Occipital lobe (tissue), 2 donors: ENCODE results near the gene ZCWPW1. TPM values are rescaled to one million over a fixed set of nuclear protein-coding genes. Genes with fewer than 3 reads are reported as not detected.
A peak's percentile ranks its signal among the peaks of the same experiment; 100 is the strongest.

Experiments
- DNase-seq: peaks from one replicate; lab custom pipeline; 2025; lab: John Stamatoyannopoulos, UW
- total RNA-seq: library from RNA; depleted of rRNA; stranded (reverse); fragments of >200 nt; gene quantifications from one replicate; pipeline ENCODE4 v1.2.3, GENCODE V29; 2014

The ZCWPW1 gene
- total RNA-seq, result 4.2 TPM

DNA sequence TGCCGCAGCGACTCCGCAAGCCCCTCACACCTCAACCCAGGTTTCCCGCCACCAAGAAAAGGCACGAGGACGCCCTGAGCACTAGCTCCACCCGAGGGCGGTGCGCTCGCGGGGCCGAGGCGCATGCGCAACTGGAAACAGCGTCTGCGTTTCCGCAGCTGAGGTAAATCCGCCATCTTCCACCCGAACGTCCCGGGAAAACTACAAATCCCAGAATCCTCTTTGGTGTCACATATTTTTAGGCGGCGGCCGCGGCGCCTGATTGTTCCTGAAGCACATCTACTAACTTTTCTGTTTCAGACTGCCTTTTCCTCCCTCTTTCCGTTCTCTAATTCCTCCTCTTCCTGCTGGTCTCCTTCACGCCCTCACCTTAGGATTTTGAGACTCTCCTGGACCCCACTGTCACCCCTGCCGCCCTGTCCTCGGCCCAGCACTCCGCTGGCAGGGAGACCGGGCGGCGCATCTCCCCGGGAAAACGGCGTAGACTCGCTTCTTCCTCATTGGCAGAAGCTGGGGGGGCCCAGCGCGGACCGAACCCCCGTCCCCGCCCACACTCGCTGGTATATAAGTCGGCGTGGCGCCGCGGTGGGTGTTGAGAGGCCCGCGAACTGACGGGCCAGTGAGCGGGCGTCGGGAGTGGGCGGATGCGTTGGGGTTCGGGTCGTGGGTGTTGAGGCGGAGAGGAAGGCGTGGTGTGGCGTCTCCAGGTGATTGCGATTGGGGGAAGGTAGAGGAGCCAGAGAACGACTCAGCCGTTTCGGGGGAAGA is at the start of gene ZCWPW1:
Gene ZCWPW1, minus strand, starts transcription at position 505 of the 768 bp plus-strand sequence. CDS start 8,054 bp downstream, outside the sequence.
- DNase-seq, result peak; percentile 92

DNA sequence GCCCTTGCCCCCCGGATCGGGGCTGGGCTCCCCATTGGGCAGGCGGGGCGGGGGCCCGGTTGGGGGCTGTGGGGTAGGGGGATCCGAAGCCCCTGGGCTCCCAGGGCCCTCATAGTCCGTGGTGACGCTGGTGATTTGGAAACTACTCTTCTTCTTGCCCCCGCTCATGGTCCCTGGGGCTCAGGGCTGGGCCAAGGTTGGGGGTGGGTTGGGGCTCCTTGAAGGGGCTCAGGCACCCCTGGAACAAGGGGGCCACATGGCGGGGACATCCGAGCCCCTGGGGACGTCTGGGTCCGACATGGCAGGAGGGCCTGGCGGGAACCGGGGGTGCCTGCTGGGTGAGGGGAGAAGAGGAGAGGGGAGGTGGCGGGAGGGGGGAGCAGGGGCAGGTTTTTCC is 49.4 kb upstream of the ZCWPW1 start:
- DNase-seq, result no peak

DNA sequence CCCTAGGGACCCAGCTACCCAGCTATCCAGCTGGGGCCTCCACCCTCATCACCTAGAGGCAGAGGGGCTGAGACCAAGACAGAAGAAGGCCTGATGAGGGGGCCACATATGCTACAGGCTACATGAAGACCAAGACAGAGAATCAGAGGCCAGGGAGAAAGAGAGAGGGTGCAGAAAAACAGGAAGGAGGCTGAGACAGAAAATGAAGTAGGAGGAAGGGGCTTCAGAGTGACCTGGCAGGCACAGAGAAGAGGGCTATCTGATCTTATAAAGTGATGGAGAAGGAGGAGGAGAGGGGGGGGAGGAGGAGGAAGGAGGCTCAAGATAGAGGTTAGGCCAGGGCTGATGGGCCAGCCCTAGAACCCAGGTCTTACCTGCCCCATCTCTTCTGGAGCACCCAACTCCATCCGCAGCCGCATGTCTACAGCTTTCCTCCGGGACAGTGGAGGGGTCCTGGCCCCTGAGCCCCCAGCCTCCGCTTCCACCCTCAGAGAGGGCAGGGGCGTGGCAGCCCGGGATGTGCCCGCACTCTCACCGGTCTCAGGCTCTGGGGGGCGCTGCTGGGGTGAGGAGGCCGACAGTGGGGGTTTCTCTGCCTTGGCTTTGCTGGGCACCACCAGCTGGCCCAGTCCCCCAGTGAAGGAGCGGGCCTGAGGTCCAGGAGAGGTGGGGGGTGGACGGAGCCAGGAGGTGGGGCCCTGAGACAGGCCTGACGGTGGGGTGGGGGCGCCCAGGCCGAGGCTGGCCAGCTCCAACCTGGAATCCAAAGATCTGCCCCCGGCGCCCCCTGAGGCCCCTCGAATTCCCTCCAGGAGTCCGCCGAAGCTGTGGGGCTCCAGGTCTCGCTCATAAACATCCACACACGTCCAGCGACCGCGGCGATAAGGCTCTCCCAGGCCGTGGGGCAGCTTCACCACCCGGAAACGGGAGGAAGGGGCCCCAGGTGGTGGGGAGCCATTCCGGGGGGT is 48.7 kb upstream of the ZCWPW1 start:
- DNase-seq, result no peak

DNA sequence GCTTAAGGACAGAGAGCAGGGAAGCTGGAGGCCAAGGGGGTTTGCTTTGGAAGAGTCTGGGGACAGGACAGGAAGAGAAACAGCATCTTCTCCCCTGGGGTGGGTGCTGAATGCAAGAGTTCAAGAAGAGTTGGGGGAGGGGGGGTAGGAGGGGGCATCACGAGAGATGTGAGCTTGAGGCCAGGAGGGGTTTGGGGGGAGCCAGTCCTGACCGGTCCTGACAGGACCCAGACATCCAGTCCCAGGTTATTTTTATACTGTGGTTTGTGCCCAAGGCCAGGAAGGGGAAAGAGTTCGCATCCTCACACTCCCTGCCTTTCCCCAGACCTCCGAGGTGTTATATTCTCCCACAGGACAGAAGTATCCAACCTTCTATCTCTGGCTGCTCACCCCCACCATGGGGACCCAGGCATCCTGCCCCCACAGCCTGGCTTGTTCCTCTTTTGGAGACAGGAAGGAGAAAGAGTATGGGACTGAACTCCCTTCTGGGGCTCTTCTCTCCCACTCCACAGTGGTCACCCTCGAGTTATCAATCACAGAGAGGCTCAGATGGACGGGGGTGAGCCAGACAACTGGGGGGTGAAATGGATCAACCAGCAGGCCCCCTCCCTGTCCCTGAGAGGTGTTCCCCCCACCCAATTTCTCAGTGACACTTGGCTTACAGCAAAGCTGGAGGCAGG is 47.7 kb upstream of the ZCWPW1 start:
- no peak for DNase-seq

GRCh38 chr7:100475549-100475948 is 47.0 kb upstream of the ZCWPW1 start:
- no peak for DNase-seq

- no peak for DNase-seq
Measured at GRCh38 chr7:100472854-100473499, 44.5 kb upstream of the ZCWPW1 start.

DNA sequence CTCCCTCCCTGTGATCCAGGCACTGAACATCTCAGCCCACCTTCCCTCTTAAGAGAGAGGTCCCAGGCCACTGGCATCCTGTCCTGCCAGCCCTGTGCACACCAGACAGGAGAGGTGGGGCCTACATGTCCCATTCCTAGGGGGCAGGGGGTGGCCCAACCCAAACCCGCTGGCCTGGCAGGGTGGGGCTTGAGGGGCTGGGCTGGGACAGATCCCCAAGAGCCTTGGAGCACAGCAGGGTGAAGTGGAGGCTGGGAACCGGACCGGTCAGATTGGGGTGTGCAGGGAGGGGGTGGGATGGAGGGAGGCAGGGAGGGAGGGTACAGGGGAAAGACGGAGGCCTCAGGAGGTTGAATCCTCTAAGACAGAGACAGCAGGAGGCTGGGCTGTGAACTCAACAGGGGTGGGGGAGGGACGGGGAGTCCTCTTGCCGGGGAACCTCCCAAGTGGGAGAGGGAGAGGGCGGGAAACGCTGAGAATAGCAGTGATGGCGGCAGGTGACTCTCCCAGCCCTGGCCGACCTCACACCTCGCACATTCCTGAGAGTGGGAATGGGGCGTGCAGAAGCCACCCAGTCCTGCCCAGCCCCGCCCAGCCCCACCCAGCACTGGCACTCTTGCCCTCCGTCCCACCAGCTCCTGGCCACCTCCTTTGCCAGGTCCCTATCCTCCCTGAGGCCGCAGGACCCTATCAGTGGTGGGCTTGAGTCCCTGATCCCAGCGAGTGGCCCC is 43.8 kb upstream of the ZCWPW1 start:
- DNase-seq, result no peak

GRCh38 chr7:100471021-100471420 is 42.5 kb upstream of the ZCWPW1 start:
- DNase-seq, result no peak

DNA sequence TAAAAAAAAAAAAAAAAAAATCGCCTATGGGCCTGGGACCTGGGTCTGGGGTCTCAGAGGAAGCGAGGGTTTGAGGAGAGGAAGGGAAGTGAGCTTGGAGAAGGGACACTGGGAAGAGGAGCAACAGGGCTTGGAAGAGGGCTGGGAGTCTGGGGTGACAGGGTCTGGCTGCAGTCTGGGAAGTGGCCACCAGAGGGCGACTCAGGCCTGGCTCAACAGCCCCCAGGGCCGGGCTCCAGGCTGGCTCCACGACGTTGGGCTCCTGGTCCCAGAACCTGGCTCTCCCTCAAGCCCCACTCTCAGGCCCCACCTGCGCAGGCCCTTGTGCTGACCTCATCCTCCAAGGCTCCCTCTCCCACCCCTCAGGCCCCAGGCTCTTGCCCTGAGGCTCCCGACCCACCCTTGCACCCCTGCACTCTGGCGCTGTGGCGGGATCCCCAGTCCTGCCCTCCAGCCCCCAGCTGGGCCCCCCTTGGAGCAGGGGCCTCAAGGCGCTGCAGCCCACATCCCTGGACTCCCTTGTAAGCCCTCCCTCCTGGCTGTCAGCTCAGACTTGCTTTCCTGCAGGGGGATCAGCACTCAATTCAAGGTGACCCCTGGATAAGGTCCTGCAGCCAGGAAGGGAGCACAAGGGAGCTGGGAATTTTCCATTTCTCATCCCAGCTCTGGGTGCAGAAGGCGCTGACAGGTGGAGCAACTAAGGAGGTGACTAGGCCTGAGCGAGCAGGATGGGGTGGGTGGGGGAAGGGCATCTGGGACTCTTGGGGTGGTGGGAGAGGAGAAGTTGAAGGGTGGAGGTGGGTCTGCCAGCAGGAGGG is 40.9 kb upstream of the ZCWPW1 start:
- DNase-seq, result peak; percentile 44

DNA sequence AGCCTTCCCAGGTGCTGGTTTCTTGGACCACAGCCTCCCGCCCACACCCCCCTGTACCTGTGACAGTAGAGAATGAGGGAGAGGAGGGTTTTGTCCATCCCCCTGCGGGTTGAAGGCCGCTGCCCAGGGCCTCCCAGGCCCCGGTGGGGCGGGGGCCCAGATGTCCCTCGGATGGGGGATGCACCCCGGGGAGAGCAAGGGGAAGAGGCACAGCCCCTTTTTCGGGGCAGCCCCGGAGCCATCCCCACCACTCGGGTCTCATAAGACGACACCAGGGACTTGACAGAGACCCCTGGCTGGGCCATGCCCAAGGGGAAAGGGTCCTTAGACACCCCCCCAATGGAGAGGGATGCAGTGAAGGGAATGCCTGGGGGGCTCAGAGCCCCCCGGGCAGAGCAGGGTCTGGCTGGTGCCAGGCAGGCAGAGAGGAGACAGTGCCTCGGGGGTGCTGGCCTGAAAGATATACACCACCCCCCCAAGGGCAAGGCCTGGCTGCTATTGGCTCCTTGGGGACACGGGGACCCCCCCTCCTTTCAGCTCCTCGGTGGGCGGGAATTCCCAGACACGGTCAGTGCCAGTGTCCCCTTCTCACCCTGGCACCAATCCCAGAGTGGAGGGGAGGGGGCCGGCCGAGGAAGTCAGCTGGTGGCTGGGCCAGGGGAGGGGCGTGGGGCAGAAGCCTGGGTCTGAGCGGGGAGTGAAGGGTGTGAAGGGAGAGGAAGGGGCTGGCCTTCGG is 39.3 kb upstream of the ZCWPW1 start:
- DNase-seq, result peak; percentile 84

DNA sequence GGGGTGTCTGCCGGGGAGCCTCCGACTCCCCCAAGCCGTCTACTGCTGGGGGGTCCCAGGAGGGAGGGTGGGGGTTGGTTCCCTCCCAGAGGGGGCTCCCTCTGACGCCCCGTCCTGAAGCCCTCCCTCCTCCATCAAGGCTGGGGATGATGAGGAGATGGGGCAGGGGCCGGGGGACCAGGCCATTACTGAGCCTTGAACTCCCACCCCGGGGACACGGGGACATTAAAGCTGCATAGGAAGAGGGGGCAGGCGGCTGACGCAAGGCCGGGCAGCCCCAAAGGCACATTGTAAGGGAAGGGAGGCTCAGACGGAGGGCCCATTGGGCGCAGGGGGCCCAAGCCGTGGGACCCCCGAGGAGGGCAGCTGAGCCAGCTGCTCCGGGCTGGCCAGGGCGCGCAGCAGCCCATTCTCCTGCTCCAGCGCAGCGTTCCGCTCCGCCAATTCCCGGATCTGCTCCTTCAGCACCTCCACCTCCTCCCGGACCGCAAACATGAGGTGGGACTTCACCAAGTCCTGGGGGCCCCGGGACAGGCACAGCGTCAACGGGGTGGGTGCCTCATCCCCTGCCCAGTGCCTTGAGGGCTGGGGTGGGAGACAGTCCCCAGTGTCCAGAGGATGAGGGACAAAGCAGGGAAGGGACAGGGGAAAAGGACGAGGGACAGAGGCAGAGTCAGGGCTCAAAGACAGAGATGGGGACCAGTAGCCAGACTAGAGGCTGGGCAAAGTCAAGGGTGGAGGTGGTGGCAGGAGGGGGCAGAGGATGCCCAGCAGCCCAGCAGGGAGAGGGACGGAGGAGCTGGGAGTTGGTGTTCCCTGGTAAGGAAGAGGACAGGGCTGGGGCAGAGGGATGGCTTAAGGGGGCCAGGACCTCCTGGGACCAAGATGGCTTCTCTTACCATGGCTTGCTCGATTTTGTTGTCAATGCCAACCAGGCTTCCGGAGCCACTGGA is 38.4 kb upstream of the ZCWPW1 start:
- no peak for DNase-seq

- peak; percentile 89 for DNase-seq
Measured at GRCh38 chr7:100465702-100466311, 37.3 kb upstream of the ZCWPW1 start.

- no peak for DNase-seq
Measured at GRCh38 chr7:100465299-100465698, 36.8 kb upstream of the ZCWPW1 start.

DNA sequence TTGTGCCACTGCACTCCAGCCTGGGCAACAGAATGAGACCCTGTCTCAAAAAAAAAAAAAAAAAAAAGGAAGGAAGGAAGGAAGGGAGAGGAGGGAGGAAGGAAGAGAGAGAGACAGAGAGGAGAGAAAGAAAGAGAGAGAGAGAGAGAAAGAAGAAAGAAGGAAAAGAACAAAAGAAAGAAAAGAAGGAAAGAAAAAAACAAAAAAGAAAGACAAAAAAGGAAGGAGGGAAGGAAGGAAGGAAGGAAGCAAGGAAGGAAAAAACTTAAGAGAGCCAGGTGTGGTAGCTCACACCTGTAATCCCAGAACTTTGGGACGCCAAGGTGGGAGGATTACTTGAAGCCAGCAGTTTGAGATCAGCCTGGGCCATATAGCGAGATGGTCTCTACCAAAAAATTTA is 36.3 kb upstream of the ZCWPW1 start:
- no peak for DNase-seq

DNA sequence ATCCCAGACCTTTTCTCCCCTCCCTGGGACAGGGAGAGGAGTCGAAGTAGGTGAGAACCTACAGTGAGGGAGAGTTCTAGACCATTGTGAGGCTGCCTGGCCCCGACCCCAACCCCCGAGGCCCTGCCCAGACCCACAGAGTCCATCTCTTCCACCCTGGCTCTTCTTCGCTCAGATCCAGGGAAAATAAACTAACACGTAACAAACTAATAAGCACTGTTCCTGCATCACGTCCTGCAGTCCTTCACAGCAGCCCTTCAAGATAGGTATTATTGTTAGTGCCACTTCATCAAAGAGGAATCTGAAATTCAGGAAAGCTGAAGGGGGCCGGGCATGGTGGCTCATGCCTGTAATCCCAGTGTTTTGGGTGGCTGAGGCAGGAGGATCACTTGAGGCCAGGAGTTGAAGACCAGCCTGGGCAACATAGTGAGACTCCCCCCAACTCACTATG is 35.7 kb upstream of the ZCWPW1 start, which contains the start of gene SPACDR:
Gene SPACDR, minus strand, starts transcription at position 51 of the 451 bp plus-strand sequence. CDS start 235 bp downstream, outside the sequence.
- DNase-seq, result no peak

GRCh38 chr7:100457033-100457432 is 28.5 kb upstream of the ZCWPW1 start:
- DNase-seq, result no peak

DNA sequence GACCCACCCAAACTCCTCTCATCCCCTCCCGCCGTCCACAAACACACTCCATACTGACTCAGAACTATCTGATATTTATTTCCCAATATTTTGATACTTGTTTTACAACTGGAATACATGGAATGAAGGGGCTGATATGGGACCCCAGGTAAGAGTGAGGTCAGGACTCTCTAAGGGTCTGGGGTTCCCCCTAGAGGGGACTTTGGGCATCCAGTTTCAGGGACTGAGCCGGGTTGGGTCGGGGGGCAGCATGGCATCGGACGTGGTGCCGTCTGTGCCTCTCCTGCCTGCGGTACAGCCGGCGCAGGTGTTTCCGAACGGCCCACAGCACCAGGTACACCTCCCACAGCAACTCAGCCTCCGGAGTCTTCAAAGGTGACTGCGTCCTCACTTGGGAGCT is 28.1 kb upstream of the ZCWPW1 start:
- no peak for DNase-seq
